ENCODE data around the gene DELE1. TPM values are rescaled to one million over a fixed set of nuclear protein-coding genes. Genes with fewer than 3 reads are reported as not detected.

DELE1 gene
- total and polyA plus RNA-seq, 5 experiments from 2014 or later = 28.2 to 97.1 (median 33.5) TPM

- no peaks in the 10 kb centered on the region for H3K27me3 Mint-ChIP-seq
- no peak for ATAC-seq
- POLR2A ChIA-PET = interaction anchor here (0.7 kb wide), 2 partner anchors 50 to 475 kb away, joined by 3 read pairs; no protein-coding TSS in a partner anchor
These were observed 42.7 kb downstream of the DELE1 start for GRCh38 chr5:141966275-141966962.

GRCh38 chr5:141966963-141967333, 43.3 kb downstream of the DELE1 start:
- H3K27ac Mint-ChIP-seq = peak overlapping the region in 1 of 10 donors; percentile 97

More at GRCh38 chr5:141966275-141966962, 42.7 kb downstream of the DELE1 start:
- Mint-ChIP-seq H3K4me1 (peaks cover 5 to 37% (median 30%) of the 10 kb centered on the region in 4 donors), H3K27ac (peak overlapping the region in 1 of 10 donors; percentile 4), H3K36me3 (no peaks in the 10 kb centered on the region), H3K4me3 (no peak overlapping the region), H3K9me3 (no peaks in the 10 kb centered on the region)
- DNase-seq = no peak

DNA sequence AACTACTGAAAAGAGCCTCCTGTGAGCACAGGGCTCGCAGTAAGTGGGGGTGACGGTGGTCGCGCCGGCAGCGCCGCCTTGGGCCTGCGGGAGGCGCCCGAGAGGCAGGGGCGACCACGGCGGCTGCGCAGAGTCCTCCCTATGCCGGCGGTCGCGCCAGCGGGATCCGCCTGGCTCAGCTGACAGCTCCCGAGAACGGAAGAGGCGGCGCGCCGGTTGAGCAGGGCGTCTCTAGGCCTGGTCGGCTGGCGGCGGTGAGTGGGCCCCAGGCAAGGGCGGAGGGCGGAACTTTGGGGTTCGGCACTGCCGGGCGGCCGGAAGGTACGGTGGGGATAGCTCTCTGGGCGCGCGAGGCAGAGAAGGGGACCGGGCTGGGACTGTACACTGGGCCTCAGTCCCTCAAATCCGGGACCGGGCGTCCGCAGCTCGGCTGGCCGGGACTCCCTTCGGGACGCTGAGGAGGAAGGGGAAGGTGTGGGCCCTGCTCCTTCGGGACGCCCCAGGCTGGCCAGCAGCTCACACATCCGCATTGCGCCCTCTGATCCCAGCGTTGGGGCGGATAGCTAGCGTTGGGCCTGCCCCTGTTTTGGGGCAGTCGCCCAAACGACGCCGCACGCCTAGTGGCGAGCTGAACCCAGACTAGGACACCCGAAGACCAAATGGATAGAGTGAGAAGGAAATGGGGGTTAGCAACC, 45.4 kb downstream of the DELE1 start, which contains the start of gene RNF14:
Gene RNF14 (plus strand): TSS at position 192 of the 695 bp plus-strand sequence. CDS start 4,484 bp downstream, outside the sequence.
- peak; percentile 91 to 96 (median 94) for DNase-seq
- Mint-ChIP-seq H3K36me3 (peaks cover 0 to 18% (median 6%) of the 10 kb centered on the region in 3 donors), H3K4me3 (peak within 1 kb of the TSS; percentile 92 to 99 (median 96)), H3K9me3 (no peaks in the 10 kb centered on the region), H3K27ac (peak within 1 kb of the TSS; percentile 92 to 99 (median 97)), H3K4me1 (peaks cover 7 to 39% (median 32%) of the 10 kb centered on the region in 4 donors), H3K27me3 (no peaks in the 10 kb centered on the region)
- ATAC-seq = peak; percentile 94 to 96
- POLR2A ChIA-PET = interaction anchor here (0.5 to 2.8 kb wide), 29 partner anchors 9 to 830 kb away, joined by 3 to 49 read pairs (median 5); partner anchors contain the start of genes DELE1, FCHSD1, GNPDA1 and HDAC3

More at GRCh38 chr5:141966963-141967333, 43.3 kb downstream of the DELE1 start:
- H3K4me3 Mint-ChIP-seq = no peak overlapping the region
- peaks cover 5 to 33% (median 28%) of the 10 kb centered on the region in 4 donors for H3K4me1 Mint-ChIP-seq
- ATAC-seq (no peak), DNase-seq (no peak)
- POLR2A ChIA-PET = no interaction called here
- H3K36me3 Mint-ChIP-seq = peaks cover 0 to under 1% (median 0%) of the 10 kb centered on the region in 3 donors
- no peaks in the 10 kb centered on the region for H3K9me3 Mint-ChIP-seq
- H3K27me3 Mint-ChIP-seq = no peaks in the 10 kb centered on the region

- Mint-ChIP-seq H3K27ac (peak overlapping the region; percentile 92 to 99 (median 97)), H3K36me3 (peaks cover 0 to 28% (median 12%) of the 10 kb centered on the region in 3 donors), H3K4me3 (peak overlapping the region; percentile 92 to 99 (median 96)), H3K9me3 (no peaks in the 10 kb centered on the region), H3K27me3 (no peaks in the 10 kb centered on the region), H3K4me1 (peaks cover 7 to 48% (median 37%) of the 10 kb centered on the region in 4 donors)
- POLR2A ChIA-PET = interaction anchor here (0.5 to 2.8 kb wide), 22 partner anchors 10 to 828 kb away, joined by 3 to 49 read pairs (median 6); partner anchors contain the start of genes DELE1, FCHSD1, GNPDA1 and NDFIP1
- DNase-seq (no peak), ATAC-seq (no peak)
These were observed 46.4 kb downstream of the DELE1 start for GRCh38 chr5:141969783-141970771.

DNA sequence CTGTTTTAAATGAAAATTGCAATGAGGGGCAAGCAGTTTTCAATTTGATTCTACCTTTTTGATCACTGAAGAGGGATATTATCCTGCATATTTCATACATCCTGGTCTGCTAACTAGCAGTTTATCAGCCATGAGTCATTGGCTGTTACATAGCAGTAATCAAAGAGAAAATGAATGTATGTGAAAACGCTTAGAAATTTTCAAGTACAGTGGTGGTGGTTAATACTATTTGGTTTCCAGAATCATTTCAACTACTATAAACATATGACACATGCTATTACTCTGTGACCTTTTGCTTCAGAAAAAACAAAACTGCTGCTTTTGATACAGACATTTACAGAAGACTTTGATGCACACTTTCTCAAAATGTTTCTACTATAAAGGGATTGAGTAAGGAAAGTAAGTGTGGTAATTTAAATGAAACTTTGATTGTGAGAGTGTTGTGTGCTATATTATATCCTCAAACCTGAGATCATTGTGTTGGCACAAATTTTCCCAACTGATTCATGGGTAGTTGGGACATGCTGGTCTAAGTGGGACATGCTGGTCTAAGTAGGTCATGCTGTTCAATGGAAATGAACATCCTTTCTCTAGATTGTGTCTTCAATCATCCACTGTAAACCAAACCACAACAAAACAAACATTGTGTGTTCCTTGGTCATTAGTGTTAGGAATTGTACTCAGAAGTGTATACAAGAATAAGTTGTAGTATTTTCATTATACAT, 50.4 kb downstream of the DELE1 start:
- POLR2A ChIA-PET = no interaction called here
- Mint-ChIP-seq H3K36me3 (peaks cover 0 to 61% (median 21%) of the 10 kb centered on the region in 3 donors), H3K9me3 (no peaks in the 10 kb centered on the region), H3K4me3 (peak overlapping the region in 2 of 10 donors; percentile 13 to 56), H3K27me3 (no peaks in the 10 kb centered on the region), H3K4me1 (peaks cover 11 to 41% (median 35%) of the 10 kb centered on the region in 4 donors), H3K27ac (peak overlapping the region in 3 of 10 donors; percentile 23 to 56 (median 50))
- ATAC-seq = no peak
- no peak for DNase-seq

DNA sequence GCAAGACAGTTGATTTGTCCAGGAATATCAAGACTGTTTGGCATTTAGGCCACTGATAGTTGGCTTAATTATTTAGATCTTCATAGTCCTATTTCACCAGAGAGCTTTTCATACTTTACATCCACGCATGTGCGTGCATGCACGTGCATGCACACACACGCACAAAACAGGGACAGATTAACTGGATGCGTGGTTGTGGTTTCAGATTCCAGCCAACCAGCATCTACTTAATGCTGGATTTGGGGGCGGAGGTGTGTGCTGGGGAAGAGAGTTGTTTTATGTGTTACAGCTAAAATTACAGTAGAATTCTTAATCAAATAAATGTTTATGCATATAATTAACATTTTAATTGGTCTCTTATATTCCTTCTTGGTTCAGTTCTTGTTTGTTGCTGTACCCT, 52.5 kb downstream of the DELE1 start:
- Mint-ChIP-seq H3K27me3 (no peaks in the 10 kb centered on the region), H3K4me3 (no peak overlapping the region), H3K27ac (no peak overlapping the region), H3K36me3 (peaks cover 0 to 77% (median 24%) of the 10 kb centered on the region in 3 donors), H3K9me3 (no peaks in the 10 kb centered on the region), H3K4me1 (peaks cover 6 to 23% (median 18%) of the 10 kb centered on the region in 4 donors)
- POLR2A ChIA-PET = interaction anchor here (0.7 kb wide), 1 partner anchor 277 kb away, joined by 5 read pairs; no protein-coding TSS in a partner anchor
- ATAC-seq (no peak), DNase-seq (no peak)

DNA sequence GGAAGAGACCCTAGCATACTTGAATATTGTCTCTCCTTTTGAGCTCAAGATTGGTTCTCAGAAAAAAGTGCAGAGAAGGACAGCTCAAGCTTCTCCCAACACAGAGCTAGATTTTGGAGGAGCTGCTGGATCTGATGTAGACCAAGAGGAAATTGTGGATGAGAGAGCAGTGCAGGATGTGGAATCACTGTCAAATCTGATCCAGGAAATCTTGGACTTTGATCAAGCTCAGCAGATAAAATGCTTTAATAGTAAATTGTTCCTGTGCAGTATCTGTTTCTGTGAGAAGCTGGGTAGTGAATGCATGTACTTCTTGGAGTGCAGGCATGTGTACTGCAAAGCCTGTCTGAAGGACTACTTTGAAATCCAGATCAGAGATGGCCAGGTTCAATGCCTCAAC, 54.7 kb downstream of the DELE1 start:
- no peak overlapping the region for H3K27ac Mint-ChIP-seq
- H3K4me1 Mint-ChIP-seq = peaks cover 6 to 20% (median 16%) of the 10 kb centered on the region in 4 donors
- peaks cover 0 to 86% (median 23%) of the 10 kb centered on the region in 3 donors for H3K36me3 Mint-ChIP-seq
- H3K27me3 Mint-ChIP-seq = no peaks in the 10 kb centered on the region
- H3K4me3 Mint-ChIP-seq = no peak overlapping the region
- H3K9me3 Mint-ChIP-seq = no peaks in the 10 kb centered on the region
- DNase-seq (no peak), ATAC-seq (no peak)
- POLR2A ChIA-PET = interaction anchor here (1.6 kb wide), 1 partner anchor 9 kb away, joined by 5 read pairs; the partner anchor contains the start of gene RNF14

- ATAC-seq = no peak
These were observed 59.0 kb downstream of the DELE1 start for GRCh38 chr5:141982626-141983025.

DNA sequence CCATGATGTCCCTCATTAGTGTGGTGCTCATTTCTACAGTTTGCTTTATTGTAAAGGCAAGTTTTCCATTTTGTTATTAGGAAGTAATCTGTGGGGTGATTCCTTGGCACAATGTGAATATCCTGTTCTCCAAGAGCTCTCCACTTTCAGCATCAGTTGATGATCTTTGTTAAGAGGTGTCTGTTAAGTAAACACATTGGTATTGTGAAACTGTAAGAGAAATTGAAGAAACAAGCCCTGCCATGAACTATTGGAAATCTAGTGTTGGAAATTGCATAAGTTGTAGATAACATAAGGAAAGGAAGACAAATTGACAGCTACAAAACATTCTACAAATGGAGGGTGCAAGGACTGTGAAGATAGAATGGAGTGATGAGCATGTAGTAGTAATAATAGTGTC, 62.4 kb downstream of the DELE1 start:
- Mint-ChIP-seq H3K4me3 (no peak overlapping the region), H3K9me3 (no peaks in the 10 kb centered on the region), H3K36me3 (peaks cover 0 to 83% (median 3%) of the 10 kb centered on the region in 3 donors), H3K27ac (peak overlapping the region in 2 of 10 donors; percentile 9 to 13), H3K4me1 (peaks cover 0 to 8% (median 2%) of the 10 kb centered on the region in 4 donors), H3K27me3 (no peaks in the 10 kb centered on the region)
- DNase-seq (no peak), ATAC-seq (no peak)
- POLR2A ChIA-PET = no interaction called here

More at GRCh38 chr5:141982626-141983025, 59.0 kb downstream of the DELE1 start:
- Mint-ChIP-seq H3K4me3 (no peak overlapping the region), H3K4me1 (peaks cover 0 to 8% (median 3%) of the 10 kb centered on the region in 4 donors), H3K36me3 (peaks cover 0 to 92% (median 12%) of the 10 kb centered on the region in 3 donors), H3K9me3 (no peaks in the 10 kb centered on the region), H3K27me3 (no peaks in the 10 kb centered on the region), H3K27ac (no peak overlapping the region)
- no peak for DNase-seq
- POLR2A ChIA-PET = no interaction called here

GRCh38 chr5:141989720-141990119, 66.0 kb downstream of the DELE1 start:
- peaks cover 0 to 74% (median 0%) of the 10 kb centered on the region in 3 donors for H3K36me3 Mint-ChIP-seq
- POLR2A ChIA-PET = interaction anchor here (0.6 to 2.7 kb wide), 7 partner anchors 11 to 324 kb away, joined by 3 to 9 read pairs (median 4); partner anchors contain the start of gene RNF14

More at GRCh38 chr5:141989720-141990119, 66.0 kb downstream of the DELE1 start:
- no peaks in the 10 kb centered on the region for H3K9me3 Mint-ChIP-seq
- no peak overlapping the region for H3K27ac Mint-ChIP-seq
- H3K27me3 Mint-ChIP-seq = no peaks in the 10 kb centered on the region
- no peak for ATAC-seq
- peaks cover 4 to 16% (median 9%) of the 10 kb centered on the region in 4 donors for H3K4me1 Mint-ChIP-seq
- H3K4me3 Mint-ChIP-seq = no peak overlapping the region
- DNase-seq = no peak

Data from naive thymus-derived CD8-positive, alpha-beta T cell (primary cell).